Urinary bladder (tissue), 4 donors: ENCODE measurements around the gene ACTR3C. TPM values are rescaled to one million over a fixed set of nuclear protein-coding genes. Genes with fewer than 3 reads are reported as not detected.
"Not testable (repeated sequence)": the region's sequence is repeated elsewhere in the genome, so short reads cannot be mapped to it uniquely, and the experiment has no call there.

Source experiments
- DNase-seq: peaks from one replicate; pipeline ENCODE4 v3.0.0-alpha.2; 2015; ENCODE audit errors: extremely low spot score
- H3K27ac ChIP-seq: one replicate; pipeline ENCODE4 v1.5.1; 2013; ENCODE audit warnings: low read depth, mild to moderate bottlenecking, moderate library complexity
- H3K36me3 ChIP-seq: one replicate; pipeline ENCODE4 v1.6.1; 2013; ENCODE audit warnings: mild to moderate bottlenecking, moderate library complexity; ENCODE audit not compliant: insufficient read depth
- H3K4me1 ChIP-seq: one replicate; pipeline ENCODE4 v1.6.1; 2013; ENCODE audit warnings: mild to moderate bottlenecking, moderate library complexity; ENCODE audit not compliant: insufficient read depth
- H3K4me3 ChIP-seq: one replicate; pipeline ENCODE4 v1.5.1; 2013; ENCODE audit warnings: low read depth, low read length
- WGBS: extraction: QIAGEN DNeasy Blood & Tissue Kit; methylation state at CpG from one replicate; pipeline ENCODE4 v1.1.7; 2013; 5-methylcytosine and 5-hydroxymethylcytosine counted together
- polyA plus RNA-seq: library from polyadenylated mRNA; stranded (reverse); fragments of 200-250 nt; gene quantifications from one replicate; pipeline ENCODE4 v1.2.3, GENCODE V29; 2013
- total RNA-seq: library from RNA; depleted of rRNA; stranded (reverse); fragments of >200 nt; gene quantifications from one replicate; pipeline ENCODE4 v1.2.3, GENCODE V29; 2014
- donor health status: healthy with polysubstance abuse.
- donor health status: healthy.

Gene ACTR3C
- total and polyA plus RNA-seq, 2 donors, result 3.4 to 6.5 TPM

GRCh38 chr7:150242935-150243334 lies 80.4 kb downstream of the ACTR3C start:
- DNase-seq, H3K27ac ChIP-seq, H3K4me1 ChIP-seq, H3K4me3 ChIP-seq, H3K36me3 ChIP-seq: not testable (repeated sequence)
- 66% methylated on average over 2 of the region's 2 CpGs for WGBS

GRCh38 chr7:150225444-150225843 lies 97.9 kb downstream of the ACTR3C start:
- DNase-seq, H3K27ac ChIP-seq, H3K4me1 ChIP-seq, H3K4me3 ChIP-seq, H3K36me3 ChIP-seq: not testable (repeated sequence)
- 56% methylated on average over 3 of the region's 3 CpGs for WGBS

DNA sequence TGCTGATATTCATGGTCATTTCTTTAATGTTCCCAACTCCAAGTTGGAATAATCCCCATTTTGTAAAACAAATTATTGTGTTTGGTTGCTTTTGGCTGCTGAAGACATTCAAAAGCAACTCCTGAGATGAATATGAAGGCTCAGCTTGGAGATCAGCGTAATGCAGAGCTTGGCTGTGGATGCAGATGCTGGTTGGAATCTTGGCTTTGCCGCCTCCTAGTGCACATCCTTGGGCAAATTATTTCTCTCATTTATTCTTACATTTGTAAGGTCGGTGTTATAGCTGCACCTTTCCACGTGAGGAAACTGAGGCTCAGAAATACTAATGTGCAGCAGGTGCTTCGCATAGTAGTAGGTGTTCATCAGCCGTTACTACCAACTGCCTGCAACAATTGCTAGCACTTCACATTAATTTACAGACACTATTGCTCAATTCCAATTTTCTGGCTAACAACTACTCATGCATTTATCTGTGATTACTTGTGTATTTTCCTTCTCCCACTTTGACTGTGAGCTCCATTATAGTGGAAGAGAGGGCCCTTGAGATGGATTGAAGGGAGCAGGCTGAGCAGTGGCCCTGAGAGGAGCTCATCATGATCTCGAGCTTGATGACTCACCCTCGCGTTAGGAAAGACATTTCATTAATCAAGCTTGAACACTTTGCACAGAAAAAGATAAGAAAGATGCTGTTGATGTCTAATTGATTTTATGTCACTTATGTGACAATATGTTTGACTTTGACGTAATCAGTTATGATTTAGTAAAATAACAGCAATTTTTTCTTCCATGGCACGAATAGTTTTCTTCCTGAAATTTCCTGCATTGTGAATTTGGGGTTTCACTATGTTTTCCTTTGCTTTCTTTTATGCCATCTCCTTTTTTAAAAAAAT lies 101.0 kb downstream of the ACTR3C start:
- not testable (repeated sequence) for DNase-seq, H3K36me3 ChIP-seq, H3K4me1 ChIP-seq, H3K27ac ChIP-seq, H3K4me3 ChIP-seq
- WGBS, result 69% methylated on average over 11 of the region's 11 CpGs

DNA sequence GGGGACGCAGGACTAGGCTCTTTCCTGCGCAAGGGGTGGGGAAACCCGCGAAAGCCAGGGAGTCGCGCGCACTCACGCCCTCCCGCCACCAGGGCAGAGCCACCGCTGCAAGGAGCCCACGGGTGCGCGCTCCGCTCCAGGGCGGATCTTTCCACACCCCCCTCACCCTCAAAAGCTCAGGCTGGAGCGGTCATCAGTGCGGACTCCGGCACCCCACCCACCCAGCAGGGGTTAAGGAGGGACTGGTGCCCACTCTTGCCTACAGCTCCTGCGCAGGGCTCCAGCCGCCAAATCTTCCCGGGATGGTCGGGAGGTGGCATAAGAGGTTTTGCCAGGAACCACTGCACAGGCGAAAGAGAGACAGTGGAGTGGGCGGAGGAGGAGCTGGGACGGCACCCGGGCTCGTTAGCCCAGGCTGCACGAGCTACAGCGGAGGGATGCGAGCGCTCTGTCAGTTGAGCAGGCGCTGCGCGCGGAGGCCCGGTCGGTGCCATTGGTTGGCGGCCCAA lies 102.6 kb downstream of the ACTR3C start:
- not testable (repeated sequence) for DNase-seq, H3K27ac ChIP-seq, H3K4me3 ChIP-seq, H3K36me3 ChIP-seq, H3K4me1 ChIP-seq
- WGBS, result 3% methylated on average over 37 of the region's 38 CpGs

DNA sequence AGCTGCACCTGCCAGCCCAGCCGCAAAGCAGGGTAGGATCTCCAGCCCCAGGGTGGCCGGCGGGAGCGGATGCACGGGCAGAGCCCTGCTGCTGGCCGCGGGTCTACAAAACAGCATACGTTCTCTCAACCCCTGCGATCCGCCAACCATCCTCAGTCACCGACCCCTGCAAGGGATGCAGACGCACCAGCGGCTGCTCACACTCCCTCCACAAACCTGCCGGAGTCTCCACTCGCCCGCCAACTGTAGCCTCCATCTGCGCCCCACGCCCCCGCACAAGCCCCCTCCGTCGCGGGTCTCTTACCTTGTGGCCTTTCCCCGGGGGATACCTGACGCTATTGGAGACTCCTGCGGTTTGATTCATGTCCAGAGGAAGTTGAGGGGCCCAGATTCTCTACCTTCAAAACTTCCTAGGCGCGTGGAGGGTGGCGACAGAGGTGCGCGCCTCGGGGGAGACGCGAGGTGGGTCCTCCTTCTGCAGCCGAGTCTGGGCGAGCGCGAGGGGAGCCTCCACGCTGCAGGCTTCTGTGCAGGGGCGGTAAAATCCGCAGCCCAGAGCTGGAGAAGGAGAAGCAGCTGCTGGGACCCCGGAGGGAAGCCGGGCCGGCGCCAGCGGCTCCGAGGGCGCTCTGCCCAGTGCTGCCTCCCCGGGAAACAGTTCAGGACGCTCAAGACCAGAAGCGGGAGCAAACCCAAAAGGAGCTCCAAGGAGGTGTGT lies 103.2 kb downstream of the ACTR3C start:
- not testable (repeated sequence) for H3K27ac ChIP-seq, H3K4me1 ChIP-seq, H3K4me3 ChIP-seq, H3K36me3 ChIP-seq, DNase-seq
- 1% methylated on average over 24 of the region's 50 CpGs for WGBS

DNA sequence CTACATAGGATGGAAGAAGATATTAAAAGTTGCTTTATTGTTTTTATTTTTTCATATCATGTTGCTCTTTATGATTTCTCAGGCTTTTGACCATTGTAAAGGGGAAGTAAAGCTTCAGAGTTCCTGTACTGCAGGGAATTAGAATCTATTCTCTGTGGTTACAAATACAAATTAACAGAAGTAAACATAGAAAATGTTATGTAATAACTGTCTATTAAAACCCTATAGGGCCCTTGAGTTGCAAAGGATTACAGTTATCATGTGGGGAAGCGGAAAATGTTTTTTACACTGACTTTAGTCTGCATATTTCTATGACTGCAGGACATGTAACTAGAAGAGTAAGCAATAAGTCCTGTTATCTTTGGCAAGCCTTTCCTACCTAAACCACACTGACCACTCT lies 116.5 kb downstream of the ACTR3C start:
- WGBS, result 52% methylated on average over 1 of the region's 1 CpG
- not testable (repeated sequence) for DNase-seq, H3K4me3 ChIP-seq

GRCh38 chr7:150205866-150206265 lies 117.5 kb downstream of the ACTR3C start:
- H3K4me1 ChIP-seq, H3K27ac ChIP-seq, H3K4me3 ChIP-seq, DNase-seq, H3K36me3 ChIP-seq: not testable (repeated sequence)
- 81% methylated on average over 4 of the region's 4 CpGs for WGBS

More for the DNA sequence above, 116.5 kb downstream of the ACTR3C start:
- H3K36me3 ChIP-seq, H3K4me1 ChIP-seq, H3K27ac ChIP-seq: not testable (repeated sequence)

DNA sequence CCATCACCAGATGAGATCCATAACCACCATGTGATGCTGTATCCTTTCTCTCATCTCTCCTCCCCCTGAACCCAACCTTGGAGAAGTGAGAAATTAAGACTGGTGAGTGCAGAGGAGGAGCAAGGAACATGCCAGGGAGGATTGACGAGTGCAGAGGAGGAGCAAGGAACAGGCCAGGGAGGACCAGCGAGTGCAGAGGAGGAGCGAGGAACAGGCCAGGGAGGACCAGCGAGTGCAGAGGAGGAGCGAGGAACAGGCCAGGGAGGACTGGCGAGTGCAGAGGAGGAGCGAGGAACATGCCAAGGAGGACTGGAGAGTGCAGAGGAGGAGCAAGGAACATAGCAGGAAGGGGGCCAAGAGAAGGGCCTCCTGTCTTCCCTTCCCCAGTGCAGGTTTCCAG lies 118.8 kb downstream of the ACTR3C start:
- H3K27ac ChIP-seq, H3K4me3 ChIP-seq, H3K36me3 ChIP-seq, H3K4me1 ChIP-seq, DNase-seq: not testable (repeated sequence)
- 90% methylated on average over 7 of the region's 7 CpGs for WGBS

DNA sequence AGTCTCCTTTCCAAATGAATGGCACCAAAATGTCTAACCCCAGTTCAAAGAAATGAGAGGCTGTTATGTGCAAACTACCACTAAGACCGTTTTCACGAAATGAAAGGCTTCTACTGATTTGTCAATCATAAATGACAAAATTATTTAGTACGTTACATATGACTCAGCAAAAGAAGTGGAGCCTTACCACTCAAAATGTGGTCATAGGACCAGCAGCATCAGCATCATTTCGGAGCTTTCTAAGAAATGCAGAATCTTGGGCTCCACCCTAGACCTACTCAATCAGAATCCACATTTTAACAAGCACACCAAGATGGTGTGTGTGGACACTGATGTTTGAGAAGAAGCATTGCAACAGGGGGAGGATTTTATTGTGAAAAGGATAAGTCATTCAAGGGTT lies 120.5 kb downstream of the ACTR3C start:
- not testable (repeated sequence) for H3K36me3 ChIP-seq, H3K4me3 ChIP-seq, DNase-seq, H3K4me1 ChIP-seq, H3K27ac ChIP-seq
- 89% methylated on average over 4 of the region's 4 CpGs for WGBS

Other genes with a start within 250 kb of the ACTR3C start
- gene LRRC61, start 190 bp downstream of the ACTR3C start, total RNA-seq, result 3.7 TPM
- gene LRRC61, start 190 bp downstream of the ACTR3C start, polyA plus RNA-seq, result 11.8 TPM
- gene RARRES2, start 18.1 kb upstream of the ACTR3C start, total RNA-seq, result 86.2 TPM
- gene RARRES2, start 18.1 kb upstream of the ACTR3C start, polyA plus RNA-seq, result 400 TPM
- 25.2 TPM for gene REPIN1, start 45.3 kb upstream of the ACTR3C start, total RNA-seq
- 76.7 TPM for gene REPIN1, start 45.3 kb upstream of the ACTR3C start, polyA plus RNA-seq
- 5.1 TPM for gene ZNF775, start 55.8 kb upstream of the ACTR3C start, total RNA-seq
- 11.6 TPM for gene ZNF775, start 55.8 kb upstream of the ACTR3C start, polyA plus RNA-seq
- gene GIMAP8, start 127.1 kb upstream of the ACTR3C start, total RNA-seq, result 15.2 TPM
- 14.3 TPM for gene GIMAP8, start 127.1 kb upstream of the ACTR3C start, polyA plus RNA-seq
- gene GIMAP7, start 191.3 kb upstream of the ACTR3C start, total RNA-seq, result 16.2 TPM
- 33.2 TPM for gene GIMAP7, start 191.3 kb upstream of the ACTR3C start, polyA plus RNA-seq
- 43.9 TPM for gene GIMAP4, start 243.8 kb upstream of the ACTR3C start, total RNA-seq
- 41.1 TPM for gene GIMAP4, start 243.8 kb upstream of the ACTR3C start, polyA plus RNA-seq